AG04450 (cell line): ENCODE measurements around the gene DTD1. TPM values are rescaled to one million over a fixed set of nuclear protein-coding genes. Genes with fewer than 3 reads are reported as not detected.
A peak's percentile ranks its signal among the peaks of the same experiment; 100 is the strongest.

Experiments used
- CTCF ChIA-PET: fragments of 300-600, 350-600 bp; formaldehyde crosslinking; extraction: SDS; loops from one replicate; lab custom pipeline; 2022; ENCODE audit warnings: antibody characterized with exemption, inconsistent platforms; lab: Charles Lee
- POLR2A ChIA-PET: fragments of 350-600 bp; formaldehyde crosslinking; extraction: SDS; loops from one replicate; lab custom pipeline; 2021; ENCODE audit warnings: antibody characterized with exemption, inconsistent platforms; lab: Yijun Ruan, JAX
- DNase-seq: peaks from one replicate; pipeline ENCODE4 v3.0.0-alpha.2; 2011; ENCODE audit warnings: low read depth, low spot score
- H3K27ac ChIP-seq: one replicate; pipeline ENCODE4 v1.5.1; 2012; ENCODE audit warnings: low read depth, low read length, control low read depth
- H3K27me3 ChIP-seq: one replicate; pipeline ENCODE4 v1.6.0; 2012; ENCODE audit warnings: low read length; ENCODE audit not compliant: control insufficient read depth, insufficient read depth
- H3K4me3 ChIP-seq: 2 replicates; pipeline ENCODE4 v1.5.1; 2011; ENCODE audit warnings: mild to moderate bottlenecking, low read depth, low read length, control low read depth
- H3K9me3 ChIP-seq: 2 replicates; pipeline ENCODE4 v1.5.1; 2012; ENCODE audit warnings: low read length; ENCODE audit not compliant: control insufficient read depth, insufficient read depth
- polyA plus RNA-seq: library from polyadenylated mRNA; depleted of rRNA; stranded (reverse); fragments of >200 nt; gene quantifications from 2 replicates; pipeline ENCODE4 v1.2.3, GENCODE V29; 2011
- TF ChIP-seq, protein P1 (sequence below): IDR thresholded peaks from 2 replicates; pipeline ENCODE4 v1.5.1; 2011; ENCODE audit warnings: low read depth, low read length, control low read depth, inconsistent platforms

The DTD1 gene
- polyA plus RNA-seq, 1 experiment, result 50.0 TPM

DNA sequence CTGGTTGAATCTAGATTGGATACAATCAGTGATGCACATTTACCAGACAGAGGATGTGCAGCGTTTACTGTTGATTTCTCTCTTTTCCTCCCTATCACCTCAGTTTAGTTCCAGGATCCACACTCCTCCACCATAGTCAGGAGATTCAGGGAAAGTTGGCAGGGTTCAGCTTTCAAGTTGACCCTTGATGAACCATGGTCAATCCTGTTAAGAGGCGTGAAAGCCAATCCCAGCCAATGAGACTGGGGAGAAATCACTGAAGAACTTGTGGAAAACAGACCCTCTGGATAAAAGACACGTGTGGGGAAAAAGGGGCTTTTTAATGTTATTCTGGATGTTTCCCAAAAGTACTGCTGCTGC, 206.6 kb downstream of the DTD1 start:
- CTCF ChIA-PET, result interaction anchor here (2.5 kb wide), 1 partner anchor 162 kb away, joined by 13 read pairs; no protein-coding TSS in a partner anchor
- peak overlapping the region; percentile 89 for H3K4me3 ChIP-seq
- no peak for DNase-seq
- TF ChIP-seq, protein P1, sequence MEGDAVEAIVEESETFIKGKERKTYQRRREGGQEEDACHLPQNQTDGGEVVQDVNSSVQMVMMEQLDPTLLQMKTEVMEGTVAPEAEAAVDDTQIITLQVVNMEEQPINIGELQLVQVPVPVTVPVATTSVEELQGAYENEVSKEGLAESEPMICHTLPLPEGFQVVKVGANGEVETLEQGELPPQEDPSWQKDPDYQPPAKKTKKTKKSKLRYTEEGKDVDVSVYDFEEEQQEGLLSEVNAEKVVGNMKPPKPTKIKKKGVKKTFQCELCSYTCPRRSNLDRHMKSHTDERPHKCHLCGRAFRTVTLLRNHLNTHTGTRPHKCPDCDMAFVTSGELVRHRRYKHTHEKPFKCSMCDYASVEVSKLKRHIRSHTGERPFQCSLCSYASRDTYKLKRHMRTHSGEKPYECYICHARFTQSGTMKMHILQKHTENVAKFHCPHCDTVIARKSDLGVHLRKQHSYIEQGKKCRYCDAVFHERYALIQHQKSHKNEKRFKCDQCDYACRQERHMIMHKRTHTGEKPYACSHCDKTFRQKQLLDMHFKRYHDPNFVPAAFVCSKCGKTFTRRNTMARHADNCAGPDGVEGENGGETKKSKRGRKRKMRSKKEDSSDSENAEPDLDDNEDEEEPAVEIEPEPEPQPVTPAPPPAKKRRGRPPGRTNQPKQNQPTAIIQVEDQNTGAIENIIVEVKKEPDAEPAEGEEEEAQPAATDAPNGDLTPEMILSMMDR, result no peak
- no peaks in the 10 kb centered on the region for H3K9me3 ChIP-seq
- POLR2A ChIA-PET, result no interaction called here
- no peaks in the 10 kb centered on the region for H3K27me3 ChIP-seq
- peak overlapping the region; percentile 78 for H3K27ac ChIP-seq

DNA sequence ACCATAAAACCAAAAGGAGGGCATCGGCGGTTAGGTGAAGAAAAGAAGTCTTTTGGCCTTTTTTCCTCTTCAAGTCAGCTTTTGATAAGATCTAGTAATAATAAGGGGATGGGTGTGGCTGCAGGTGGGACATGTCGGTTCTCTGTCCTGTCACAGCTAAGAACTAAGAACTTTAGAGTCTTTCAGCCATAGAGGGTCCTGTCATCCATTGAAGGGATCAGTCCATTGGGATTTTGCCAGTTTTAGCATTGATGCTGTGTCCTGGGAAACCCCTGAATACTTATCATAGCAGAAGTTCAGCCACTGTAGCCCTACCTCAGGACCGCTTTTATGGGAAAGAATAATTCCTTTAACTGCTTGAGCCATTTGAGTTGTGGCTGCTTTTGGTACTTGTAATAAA, 207.5 kb downstream of the DTD1 start:
- CTCF ChIA-PET, result no interaction called here

DNA sequence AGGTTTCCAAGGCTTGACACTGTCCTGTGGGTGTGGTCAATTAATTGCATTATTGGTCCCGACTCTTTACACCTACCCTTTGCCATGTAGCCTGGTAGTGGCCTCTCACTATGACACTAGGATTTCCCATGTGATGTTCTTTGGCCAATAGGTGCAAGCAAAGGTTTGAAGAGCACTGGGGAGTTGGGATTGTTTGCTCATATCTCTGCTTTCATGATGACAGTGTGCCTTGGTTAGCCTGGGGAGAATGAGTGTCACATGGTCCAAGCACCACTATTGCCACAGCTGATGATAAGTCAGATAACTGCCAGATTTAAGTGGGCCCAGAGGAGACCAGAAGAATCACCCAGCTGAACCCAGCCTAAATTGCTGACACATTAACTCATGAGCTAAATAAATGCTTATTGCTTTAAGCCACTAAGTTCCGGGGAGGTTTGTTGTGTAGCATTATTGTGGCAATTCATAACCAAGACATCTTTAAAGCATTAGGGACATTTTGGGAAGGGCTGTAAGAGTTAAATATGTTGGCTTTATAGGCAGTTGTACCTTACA, 208.5 kb downstream of the DTD1 start:
- ChIA-PET POLR2A (no interaction called here), CTCF (no interaction called here)
- DNase-seq, result no peak
- Histone ChIP-seq H3K27ac (no peak overlapping the region), H3K9me3 (no peaks in the 10 kb centered on the region), H3K4me3 (no peak overlapping the region), H3K27me3 (no peaks in the 10 kb centered on the region)
- TF ChIP-seq, protein P1, result no peak

More for the DNA sequence above, 207.5 kb downstream of the DTD1 start:
- POLR2A ChIA-PET, result no interaction called here
- no peak overlapping the region for H3K27ac ChIP-seq
- TF ChIP-seq, protein P1, result no peak
- H3K27me3 ChIP-seq, result no peaks in the 10 kb centered on the region
- H3K9me3 ChIP-seq, result no peaks in the 10 kb centered on the region
- DNase-seq, result no peak
- H3K4me3 ChIP-seq, result no peak overlapping the region

DNA sequence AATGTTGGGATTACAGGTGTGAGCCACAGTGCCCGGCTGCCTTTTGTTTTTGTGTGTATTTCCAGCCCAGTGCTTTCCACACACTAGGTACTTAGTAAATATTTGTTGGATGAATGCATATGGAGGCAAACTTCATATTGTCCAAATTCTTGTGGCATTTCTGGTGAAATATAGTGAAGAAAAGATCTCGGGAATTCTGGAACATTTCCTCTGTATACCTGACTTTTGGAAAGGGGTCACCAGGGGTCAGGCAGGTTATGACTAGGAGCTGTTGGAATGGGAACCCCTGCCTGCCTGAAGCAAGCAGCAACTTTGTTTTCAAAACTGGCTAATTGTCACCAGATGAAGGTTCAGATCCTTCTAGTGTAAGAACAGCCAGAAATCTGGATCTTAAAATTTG, 213.7 kb downstream of the DTD1 start:
- no peak overlapping the region for H3K4me3 ChIP-seq
- CTCF ChIA-PET, result interaction anchor here (0.9 kb wide), 1 partner anchor 169 kb away, joined by 4 read pairs; no protein-coding TSS in a partner anchor
- POLR2A ChIA-PET, result no interaction called here
- TF ChIP-seq, protein P1, result no peak
- H3K9me3 ChIP-seq, result no peaks in the 10 kb centered on the region
- H3K27ac ChIP-seq, result no peak overlapping the region
- no peak for DNase-seq
- H3K27me3 ChIP-seq, result no peaks in the 10 kb centered on the region

DNA sequence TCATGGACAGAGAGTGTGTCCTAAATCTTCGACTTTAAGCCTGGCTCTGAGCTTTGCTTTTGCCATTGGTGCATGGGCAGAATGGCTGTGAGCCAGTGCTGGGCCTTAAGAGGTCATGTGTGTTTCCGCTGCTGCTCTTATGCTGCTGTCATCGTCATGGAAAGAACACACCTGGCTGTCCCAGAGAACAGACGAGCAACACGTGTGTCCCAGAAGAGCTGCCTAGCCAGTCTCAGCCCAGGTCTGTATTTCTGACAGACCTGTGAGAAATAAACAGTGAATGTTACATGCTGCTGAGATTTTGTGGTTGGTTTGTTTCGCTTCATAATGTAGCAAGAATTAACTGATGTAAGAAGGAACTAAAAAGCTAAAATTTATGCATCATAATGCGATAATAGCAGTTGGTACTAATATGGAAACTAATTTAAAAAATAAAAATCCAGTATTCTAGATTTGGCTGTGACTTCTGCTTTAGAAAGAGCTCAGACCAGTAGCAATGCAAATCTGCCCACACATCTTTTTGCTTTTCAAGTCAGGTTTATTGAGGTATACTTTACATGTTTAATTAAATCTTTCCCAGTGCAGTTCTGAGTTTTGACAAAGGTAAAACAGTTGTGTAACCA, 214.3 kb downstream of the DTD1 start:
- CTCF ChIA-PET, result interaction anchor here (0.9 kb wide), 1 partner anchor 170 kb away, joined by 4 read pairs; no protein-coding TSS in a partner anchor
- Histone ChIP-seq H3K9me3 (no peaks in the 10 kb centered on the region), H3K4me3 (no peak overlapping the region), H3K27ac (no peak overlapping the region), H3K27me3 (no peaks in the 10 kb centered on the region)
- POLR2A ChIA-PET, result no interaction called here
- TF ChIP-seq, protein P1, result no peak
- DNase-seq, result no peak
